Head of caudate nucleus (tissue), 42 donors: ENCODE measurements around the gene SNX2.

Source experiments
- DNase-seq, 42 donors: peaks; one replicate each; pipeline versions ENCODE4 v3.0.0 to v3.0.0-alpha.2; 2020 to 2021; ENCODE audit warnings: mixed read lengths in 7 of 42
- intact Hi-C: fragments of 100-400 bp; cut with DNase I; formaldehyde crosslinking; loops from one replicate; pipeline ENCODE4 v1.15.0; 2022

The SNX2 gene

DNA sequence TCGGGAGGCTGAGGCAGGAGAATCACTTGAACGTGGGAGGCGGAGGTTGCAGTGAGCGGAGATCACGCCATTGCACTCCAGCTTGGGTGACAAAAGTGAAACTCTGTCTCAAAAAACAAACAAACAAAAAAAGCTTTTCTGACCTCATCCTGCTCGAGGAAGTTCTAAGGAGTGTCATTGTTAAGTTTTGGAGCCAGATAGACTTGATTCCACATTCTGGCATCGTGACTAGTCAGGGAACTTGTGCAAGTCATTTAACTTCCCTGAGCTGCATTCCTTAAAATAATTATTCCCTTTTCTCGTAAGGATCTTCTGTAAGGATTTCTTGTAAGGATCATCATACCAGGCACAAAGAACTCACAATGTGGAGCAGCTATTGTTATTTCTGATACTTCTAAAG is 96.8 kb downstream of the SNX2 start:
- intact Hi-C loops: no loop called here
- no peak for DNase-seq

DNA sequence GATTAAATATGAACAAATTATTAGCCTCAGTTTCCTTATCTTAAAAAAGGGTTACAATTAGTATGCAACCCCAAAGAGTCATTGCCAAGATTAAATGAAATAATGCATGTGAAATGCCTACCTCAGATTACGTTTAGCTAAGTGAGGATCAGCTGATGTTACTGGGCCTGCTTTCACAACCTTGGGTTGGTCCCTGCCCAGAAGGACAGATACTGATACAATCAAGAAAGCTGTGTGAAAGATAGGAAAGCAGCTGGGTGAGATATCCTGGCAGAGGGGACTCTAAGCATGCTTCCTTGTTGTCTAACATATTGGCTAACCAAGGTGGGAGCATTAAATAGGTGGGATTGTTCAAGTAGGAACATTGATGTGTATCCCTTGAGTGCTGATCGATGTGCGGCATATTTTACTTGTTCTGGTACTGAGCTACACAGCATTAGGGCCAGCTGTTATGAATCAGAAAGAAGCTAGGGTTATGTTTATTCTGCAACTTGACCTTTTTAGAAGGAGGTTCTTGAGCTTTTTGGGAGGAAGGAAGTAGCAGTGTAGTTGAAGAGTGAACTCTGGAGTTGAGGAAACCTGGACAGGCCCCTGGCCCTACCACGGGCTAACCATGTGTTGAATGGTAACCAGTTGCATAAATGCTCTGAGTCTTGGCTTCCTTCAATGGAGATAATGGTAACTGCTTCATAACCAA is 99.4 kb downstream of the SNX2 start:
- intact Hi-C loops: no loop called here
- DNase-seq: peak in 1 of 42 donors; percentile 17

DNA sequence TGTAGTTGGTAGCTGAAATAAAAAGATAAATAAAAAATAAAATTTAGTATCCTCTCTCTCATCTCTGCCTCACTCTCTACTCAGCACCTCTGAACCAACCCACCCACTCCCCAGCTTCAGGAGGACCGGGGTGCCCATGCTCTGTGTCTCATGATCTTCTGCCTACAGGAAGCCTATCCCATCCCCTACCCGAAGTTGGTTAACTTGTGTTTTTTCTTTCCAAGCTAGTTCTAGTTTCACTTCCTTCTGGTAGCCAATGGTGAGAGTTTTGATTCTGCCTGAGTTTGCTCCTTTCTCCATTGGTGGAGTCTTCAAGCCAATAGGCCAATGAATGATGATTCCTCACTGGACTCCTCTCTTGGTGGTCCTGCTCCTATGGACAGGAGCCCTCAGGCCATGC is 102.6 kb downstream of the SNX2 start:
- DNase-seq: peak in 2 of 42 donors; percentile 20 to 44
- intact Hi-C loops: no loop called here

- DNase-seq: no peak
- intact Hi-C loops: no loop called here
These were observed 104.2 kb downstream of the SNX2 start for GRCh38 chr5:122879076-122879475.
